GDM1 (cell line): ENCODE results near the gene DPP6.

Experiments used
- DNase-seq: peaks from one replicate; lab custom pipeline; 2025; lab: John Stamatoyannopoulos, UW

The DPP6 gene

DNA sequence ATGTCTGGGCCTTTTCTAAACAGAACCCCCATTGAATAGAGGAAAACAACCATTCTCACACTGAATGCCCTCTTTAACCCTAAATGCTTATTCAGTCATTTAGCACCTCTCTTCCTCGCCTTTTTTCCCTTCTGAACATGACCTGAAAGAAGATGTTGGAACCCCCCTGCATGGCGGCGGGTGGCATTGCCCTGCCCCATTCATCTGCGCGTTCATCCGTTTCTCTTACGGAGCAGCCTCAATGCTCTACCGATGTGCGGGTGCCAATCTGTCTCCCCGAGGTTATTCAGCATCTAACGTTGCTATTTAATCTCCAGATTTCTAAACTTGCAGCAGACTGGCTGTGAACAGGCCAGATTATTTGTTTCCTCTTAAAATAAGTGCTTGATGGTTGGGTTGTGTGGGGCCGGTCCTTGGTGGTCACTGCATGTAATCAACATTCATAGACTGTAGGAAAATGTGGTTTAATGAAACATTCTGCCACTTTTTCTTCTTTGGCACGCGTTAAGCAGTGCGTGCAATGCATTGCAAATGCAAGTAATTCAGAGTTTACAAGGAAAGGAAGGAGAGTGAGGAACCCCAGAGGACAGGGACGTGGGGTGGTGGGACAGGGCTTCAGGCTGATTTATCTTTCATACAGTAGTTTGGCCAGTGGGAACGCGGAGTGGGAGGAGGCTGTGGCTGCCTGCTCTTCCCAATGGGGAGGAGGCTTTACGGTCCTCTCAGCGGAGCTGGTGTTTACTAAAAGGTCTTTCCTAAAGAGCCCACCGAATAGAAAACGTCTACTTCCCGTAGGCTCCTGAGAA is 286.7 kb downstream of the DPP6 start:
- no peak for DNase-seq

DNA sequence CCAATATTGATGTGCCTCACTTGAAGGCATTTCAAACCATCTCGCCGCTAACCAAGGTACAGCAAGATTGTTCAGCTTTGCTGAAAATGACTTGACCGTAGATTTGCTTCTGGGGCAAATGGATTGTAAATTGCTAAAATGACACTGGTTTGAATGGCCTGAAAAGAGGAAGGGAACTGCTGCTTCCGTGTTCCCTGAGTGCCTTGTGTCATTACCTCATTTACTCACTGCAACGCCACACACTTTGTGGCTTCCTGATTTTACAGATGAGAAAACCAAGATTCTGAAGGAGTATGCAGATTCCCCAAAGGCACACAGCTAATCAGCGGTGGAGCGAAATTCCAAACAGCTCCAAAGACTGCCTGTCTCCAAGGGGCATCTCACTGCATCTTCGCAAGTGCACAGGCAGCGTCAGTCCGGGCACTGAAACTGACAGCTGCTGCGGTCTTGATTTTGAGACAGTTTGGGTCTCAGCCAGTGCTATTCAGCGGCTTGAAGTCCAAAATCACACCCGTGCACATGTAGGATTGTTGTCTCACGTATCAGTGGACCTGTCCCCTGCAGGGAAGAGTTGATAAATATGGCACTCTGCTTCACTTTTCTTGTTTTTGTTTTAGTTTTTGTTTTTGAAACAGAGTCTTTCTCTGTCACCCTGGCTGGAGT is 290.9 kb downstream of the DPP6 start:
- DNase-seq, result no peak

DNA sequence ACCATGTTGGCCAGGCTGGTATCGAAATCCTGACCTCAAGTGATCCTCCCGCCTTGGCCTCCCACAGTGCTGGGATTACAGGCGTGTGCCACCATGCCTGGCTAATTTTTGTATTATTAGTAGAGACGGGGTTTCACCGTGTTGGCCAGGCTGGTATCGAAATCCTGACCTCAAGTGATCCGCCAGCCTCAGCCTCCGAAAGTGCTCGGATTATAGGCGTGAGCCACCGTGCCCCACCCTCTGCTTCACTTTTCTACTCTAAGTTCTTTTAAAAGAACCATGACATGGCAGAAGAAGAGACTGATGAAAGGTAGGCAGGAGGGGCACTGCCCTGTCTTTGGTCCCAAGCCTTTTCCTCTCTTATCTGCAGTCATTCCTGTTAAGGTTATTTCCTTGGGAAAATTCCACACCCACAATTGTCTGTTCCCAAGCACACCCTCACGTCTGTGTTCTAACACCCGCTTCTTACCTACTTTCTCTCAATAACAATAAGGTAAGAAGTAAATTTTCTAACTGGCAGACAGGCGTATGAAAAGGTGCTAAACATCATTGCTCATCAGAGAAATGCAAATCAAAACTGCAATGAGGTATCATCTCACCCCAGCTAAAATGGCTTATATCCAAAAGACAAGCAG is 291.7 kb downstream of the DPP6 start:
- no peak for DNase-seq

DNA sequence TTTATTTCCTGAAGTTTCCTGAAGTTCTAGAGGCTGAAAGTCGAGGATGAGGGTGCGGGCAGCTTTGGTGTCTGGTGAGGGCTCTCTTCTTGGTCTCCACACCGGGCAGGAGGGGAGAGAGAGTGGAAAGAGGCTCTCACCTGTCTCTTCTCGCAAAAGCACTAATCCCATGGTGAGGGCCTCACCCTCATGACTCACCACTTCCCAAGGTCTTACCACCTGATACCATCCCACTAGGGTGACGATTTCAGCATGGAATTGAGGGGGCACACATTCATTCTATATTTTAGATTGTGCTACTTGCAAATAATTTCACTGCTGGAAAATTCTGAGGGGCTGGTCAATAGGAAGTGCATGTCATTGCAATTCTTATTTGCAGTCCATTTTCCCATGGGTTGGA is 292.9 kb downstream of the DPP6 start:
- no peak for DNase-seq

DNA sequence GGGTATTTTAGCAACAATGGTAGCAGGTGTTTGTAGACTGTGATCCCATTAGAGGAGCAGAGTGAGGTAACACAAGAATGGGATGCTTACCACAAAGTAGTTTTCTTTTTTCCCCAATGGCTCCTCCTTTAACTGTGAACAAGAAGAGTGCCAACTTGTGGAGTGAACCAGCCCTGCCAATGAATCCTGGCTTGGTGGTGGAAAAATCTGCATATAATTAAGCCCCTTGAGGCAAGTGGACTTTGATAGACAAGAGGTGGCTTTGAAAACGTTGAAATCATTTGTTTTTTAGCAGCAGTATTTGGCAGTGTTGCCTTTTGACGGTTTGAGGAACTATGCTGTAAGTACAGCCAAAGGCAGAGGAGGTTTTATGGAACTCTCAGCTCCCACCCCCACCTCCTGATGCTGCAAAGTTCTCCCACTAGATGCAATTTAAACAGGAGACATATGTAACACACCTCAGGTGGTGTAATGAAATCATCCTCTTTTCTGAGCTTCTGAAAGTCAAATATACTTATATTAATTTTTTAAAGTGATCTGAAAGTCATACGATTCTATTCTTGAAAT is 295.6 kb downstream of the DPP6 start:
- DNase-seq, result no peak

DNA sequence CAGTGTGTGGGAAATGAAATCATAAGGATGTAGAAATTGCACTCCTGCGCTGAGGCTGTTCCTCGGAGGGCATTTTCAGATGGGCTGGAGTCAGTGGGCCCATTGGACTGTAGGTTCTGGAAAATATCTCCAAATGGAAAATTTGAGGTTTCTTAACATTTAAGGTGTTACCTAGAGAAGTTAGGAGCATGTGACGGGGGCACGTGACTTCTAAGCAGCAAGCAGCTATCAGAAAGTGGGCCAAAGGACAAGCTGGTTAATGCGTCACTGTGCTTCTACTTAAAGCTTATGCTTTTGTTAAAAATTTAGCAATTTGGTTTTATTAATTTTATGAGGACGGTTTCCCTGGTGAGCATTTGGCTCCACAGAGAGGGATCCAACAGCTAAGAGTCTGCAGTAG is 298.7 kb downstream of the DPP6 start:
- no peak for DNase-seq

DNA sequence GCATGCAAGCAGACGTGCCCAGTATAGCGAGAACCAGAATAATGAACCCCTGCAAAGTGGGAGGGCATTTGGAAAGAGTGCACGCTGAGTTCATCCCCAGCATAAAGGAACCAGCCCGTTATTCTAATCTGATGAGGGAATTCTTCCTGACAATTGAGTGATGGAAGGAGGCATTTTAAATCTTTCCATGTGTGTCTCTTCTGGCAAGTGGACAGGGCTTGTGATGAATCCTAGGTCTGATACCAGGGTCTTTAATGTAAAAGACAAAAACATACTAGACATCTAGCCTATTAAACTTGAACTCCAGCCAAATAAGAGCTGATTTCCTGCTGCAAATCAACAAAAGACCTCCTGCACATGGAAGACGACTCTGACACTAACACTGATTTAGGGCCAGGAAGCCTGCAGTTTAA is 301.2 kb downstream of the DPP6 start:
- DNase-seq, result no peak

DNA sequence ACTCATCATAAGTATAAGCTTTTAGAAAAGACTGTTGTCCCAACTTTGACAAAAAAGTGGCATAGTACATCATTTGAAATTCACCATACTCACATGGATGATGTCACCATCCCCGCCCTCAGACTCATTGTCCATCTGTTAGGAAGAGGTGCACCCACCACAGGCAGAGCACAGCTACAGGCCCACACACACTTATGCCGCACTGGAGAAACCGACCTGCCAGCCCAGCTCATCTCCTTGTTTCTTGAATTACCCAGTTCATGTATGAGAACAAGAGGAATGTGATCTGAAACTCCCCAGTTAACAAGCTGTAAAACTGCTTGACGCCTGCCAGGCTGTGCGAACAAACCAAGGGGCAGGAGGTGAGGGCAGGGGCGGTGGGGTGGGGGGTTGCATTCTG is 312.0 kb downstream of the DPP6 start:
- DNase-seq, result no peak

DNA sequence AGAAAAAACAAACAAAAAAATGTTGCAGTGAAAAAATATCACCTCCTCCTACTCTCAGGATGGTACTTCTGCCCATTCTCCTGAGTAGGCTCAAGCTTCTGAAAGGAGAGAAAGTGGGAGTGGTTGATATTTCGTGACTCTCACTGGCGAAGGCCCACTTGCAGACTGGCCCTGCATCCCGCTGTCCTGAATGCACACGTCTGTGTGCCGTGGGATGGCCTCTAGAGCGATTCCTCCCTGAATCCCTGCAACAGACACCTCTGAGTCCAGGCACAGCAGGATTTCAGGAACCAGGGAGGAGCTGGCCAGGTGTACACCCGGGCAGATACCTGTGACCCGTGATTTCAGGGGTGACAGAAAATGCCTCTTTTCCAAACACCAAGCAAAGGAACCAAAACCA is 319.2 kb downstream of the DPP6 start:
- DNase-seq, result no peak

DNA sequence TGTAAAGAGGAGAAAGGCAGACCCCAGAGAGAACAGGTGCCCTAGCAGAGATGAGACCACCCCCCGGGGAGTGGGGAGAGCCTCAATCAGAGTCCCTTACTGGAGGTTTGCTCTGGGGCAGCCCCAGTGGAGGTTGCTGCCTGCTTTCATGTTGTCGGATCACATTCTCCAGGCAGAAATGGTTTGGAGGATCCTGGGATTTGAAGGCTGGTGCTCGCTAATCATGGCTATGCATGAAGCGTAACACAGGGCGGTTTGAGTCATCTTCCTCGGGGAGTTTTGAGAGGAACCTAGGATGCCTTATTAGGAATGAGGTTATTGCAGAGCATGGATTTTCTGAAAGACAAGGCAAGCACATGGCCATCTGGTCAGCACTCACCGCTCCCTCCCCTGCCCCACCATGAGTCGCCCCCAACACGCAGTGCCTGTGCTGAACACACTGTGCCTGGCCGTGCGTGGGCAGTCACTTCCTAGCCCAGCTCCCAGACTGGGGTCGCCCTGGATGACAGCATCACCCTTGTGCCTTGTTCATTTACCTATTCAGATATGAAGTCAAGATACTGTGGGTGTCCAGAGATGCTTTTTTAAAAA is 319.9 kb downstream of the DPP6 start:
- DNase-seq, result no peak

DNA sequence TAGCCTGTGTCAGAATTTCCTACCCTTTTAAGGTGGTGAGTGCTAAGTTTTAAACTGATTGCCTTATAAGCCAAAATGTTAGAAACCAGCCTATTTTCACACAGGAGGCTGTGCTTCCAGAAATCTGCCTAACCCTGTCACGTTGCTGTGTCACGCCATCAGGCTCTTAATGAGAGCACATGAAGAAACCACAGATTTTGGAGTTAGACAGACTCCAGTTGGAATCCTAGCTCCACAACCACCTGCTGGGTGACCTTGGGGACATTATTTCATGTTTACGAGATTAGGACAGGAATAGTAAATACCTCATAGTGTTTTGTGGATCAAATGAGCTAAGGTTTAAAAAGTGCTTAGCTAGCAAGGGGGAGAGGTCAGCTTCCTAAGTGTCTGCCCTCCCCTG is 321.8 kb downstream of the DPP6 start:
- no peak for DNase-seq

DNA sequence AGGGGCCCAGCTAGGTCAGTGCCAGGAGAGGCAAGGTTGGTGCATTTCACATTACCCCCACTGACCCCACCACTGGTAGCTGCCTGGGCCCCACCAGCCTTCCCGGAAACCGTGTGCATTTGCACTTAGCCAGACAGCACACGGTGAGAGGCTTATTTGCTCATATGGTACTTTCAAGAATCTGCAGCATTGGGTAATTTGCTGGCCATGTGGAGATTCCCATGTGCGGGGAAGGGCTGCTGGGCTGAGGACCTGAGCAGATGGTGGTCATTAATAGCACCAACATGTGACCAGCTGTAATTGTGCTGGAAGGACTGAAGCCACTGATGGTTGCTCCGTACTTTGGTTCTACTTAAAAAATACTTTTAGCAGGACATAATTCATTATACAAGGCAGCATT is 323.8 kb downstream of the DPP6 start:
- DNase-seq, result no peak

DNA sequence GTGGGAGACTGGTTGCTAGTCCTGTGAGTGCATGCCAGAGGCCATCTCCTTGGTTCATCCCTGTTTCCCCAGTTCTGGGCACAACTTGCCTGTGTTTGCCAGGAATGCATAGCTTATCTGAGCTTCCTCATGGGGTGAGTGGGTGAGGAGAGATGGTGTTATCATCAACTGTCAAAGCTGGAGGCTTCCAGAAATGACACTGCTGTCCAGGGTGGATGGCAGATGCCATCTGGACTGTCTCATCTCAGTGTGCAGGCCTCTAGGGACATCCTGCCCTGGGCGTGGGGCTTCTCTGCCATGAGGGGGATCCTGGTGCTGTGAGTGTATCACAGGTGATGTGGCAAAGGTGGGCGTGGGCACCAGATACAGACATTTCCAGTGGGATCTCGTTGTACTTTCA is 328.6 kb downstream of the DPP6 start:
- DNase-seq, result no peak

DNA sequence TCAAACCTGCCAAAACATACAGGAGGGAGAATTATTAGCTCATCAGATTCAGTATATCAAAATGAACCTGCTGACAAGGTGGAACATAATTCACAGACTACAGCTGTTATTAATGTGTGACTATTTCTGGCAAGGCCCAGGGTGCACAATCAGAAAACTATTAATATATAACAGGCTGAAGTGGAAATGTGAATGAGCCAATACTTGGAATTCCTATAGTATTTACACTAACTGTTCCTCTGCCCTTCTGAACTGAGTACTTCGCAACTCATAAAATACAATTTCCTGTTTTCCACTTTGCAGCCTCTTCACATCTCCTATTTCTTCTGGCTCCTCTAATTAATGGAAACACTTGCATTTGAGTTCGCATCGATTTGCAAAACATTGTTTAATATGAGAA is 330.8 kb downstream of the DPP6 start:
- no peak for DNase-seq

DNA sequence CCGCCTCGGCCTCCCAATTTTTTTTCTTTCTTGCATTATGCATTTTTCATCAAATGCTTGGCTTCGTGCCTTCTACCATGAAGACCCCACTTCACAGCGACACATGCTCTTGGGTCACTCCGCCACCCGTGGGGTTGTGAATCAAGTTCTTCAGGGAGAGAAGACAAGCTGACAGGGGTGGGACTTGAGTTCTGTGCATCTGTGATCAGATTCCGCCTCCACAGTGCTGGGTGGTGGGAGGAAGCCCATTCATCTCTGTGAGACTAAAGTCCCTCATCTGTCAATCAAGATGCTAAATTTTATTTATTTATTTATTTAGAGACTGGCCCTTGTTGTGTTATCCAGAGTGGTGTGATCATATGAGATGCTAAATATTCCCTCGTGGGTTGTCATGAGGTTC is 333.0 kb downstream of the DPP6 start:
- no peak for DNase-seq

DNA sequence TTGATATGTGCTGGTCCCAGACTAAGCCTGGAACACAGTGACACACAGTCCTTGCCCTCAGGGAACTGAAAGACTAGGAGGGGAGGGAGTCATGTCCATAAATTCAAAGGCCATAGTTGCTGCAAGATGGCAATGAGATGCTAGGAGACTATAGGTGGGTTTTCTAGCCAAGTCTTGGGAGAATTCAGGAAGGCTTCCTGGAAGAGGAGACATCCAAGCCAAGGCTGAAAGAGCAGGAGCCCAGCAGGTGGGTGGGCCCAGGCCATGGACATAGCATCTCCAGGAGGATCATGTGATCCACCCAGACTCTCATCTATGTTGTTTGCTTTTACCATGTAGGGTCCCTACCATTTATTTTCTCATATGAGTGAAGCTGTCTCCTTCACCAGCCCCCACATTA is 335.1 kb downstream of the DPP6 start:
- DNase-seq, result no peak

DNA sequence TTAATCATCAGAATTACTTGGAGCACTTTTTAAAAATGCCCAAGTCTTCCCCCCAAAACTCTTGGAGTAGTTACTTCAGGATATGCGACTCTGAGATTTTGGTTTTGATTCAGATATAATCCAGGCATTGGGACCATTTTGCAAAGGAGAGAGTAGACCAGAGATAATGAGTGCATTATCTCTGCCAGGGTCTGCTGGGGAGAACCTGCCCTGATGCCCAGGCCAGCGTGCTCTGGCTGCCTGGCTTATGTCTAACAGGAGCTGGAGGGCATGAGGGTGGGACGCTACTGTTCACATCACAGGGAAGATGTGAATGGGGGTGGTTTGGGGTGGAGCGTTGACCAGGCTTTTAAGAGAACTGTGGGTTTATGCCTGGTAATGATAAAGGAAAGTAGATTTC is 336.2 kb downstream of the DPP6 start:
- no peak for DNase-seq

DNA sequence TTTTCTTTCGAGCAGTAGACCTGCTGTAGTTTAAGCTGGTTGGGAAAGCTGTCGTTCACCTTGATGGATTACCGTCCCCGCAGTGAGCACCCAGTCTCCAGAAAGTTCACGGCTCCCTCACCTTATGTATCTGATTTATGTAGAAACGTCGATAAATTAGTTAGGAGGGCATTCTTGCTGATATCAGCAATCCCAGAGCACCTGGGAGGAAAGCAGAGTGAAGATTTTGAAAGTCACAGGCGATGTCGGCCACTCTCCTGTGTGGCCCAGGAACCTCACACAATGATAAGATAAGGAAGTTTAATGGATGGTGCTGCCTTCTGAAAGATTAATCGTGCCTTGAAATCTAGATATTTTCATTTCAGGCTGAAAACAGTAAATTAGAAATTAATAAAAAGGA is 336.8 kb downstream of the DPP6 start:
- no peak for DNase-seq

DNA sequence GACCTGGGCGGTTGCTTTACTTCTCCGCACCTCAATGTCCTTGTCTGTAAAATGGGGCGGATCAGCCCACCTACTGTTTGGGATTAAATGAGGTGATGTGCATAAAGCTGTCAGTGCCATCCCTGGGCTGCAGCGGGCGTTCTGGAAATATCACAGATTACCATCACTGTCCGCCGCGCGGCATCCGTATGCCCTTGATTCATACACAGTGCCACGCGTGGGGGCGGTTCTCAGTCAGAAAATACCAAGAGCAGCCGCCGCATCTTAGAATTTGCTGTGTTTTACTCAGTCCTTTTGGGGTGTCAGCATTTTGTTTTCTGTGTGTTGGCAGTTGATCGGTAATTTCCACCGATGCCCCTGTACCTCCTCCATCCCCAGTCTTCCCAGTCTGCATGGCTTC is 338.8 kb downstream of the DPP6 start:
- DNase-seq, result no peak

DNA sequence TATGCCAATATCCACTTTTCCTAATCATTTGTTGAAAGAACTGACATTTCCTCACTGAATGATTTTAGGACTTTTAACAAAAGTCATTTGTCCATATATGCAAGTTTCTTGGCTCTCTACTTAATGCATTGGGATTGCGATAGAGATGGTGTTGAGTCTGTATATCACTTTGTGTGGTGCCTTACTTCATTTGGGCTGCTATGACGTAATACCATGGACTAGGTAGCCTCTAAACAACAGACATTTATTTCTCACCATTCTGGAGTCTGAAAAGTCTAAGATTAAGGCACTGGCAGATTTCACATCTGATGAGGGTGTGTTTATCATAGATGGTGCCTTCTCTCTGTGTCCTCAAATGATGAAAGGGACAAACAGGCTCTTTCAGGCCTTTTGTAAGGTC is 342.6 kb downstream of the DPP6 start:
- DNase-seq, result no peak

DNA sequence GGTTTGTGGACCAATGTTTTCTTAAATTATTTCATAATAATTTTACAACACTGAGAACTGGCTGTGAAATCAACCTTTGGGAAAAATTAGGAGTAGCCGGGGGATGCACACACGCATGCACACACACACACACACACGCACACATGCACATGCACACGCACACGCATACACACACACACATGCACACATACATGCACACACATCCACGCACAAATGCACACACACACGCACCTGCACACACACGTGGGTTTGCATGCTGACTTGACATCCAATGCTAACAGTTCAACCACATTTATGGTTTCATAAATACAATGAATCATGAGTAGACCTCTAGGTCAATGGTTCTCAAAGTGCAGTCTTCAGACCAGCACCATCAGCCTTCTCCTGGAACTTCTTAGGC is 354.1 kb downstream of the DPP6 start:
- no peak for DNase-seq

DNA sequence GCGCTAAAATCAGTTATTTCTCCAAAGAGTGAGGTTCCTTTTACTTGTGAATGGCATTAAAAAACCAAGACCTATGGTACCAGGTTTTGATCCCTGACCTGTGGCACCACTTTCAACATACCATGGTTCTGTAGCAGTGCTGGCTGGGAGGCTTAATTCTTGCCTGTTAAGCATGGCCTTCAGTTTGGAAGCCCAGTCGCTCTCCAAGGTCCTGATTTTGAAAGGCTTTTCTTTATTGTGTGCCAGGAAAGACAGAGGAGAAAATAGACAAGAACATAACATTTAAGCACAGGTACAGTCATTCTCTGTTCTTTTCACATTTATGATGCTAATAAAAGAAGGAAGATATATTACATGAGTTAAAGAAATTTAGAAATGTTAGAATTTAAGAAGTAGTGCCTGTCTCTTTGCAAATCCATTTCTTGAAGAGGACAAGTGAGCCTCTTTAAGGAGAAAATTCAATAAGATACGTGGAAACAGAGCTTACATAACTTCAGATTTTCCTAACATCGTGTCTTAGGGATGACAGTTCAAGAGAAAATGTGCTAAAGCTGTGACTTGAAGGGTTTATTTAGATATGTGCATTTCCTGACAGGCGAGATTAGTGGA is 357.6 kb downstream of the DPP6 start:
- no peak for DNase-seq
